Measurements from ENCODE around the gene PRSS12.

PRSS12 gene

DNA sequence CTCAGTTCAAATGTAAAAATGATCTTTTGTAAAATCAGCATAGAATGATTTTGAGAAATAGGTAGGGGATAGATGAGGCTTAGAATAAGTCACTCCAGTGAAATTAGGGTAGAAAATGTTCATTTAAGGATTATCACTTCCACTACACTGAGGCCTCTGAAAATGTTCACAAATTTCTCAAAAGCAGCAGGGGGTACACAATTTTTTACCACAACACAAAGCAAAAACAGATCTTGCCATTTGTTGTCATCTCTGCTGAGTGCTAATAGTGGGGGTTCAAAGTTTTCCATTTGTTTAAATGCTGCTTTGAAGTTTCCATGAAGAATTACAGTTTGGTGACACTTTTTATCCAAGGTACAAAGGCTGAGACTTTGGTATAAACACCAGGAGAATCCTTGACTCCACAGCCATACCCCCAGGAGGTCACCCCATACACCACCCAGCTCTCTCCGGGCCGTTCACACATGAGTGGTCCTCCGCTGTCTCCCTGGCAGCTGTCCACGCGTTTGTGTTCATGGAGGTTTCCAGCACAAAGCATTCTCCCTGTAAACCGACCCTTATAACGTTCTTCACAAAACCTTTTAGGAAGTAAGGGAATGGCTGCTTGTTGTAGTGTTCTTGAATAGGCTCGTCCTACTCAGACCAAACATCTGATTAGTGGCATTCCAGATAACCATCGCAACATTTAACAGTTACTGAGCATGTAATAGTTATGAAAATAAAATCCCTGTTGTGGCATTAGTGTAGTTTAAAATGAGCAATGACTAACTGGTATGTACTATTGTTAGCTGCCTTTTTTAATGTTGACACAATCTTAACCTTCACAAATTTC, 71.0 kb downstream of the PRSS12 start:
- H3K4me1 ChIP-seq: peaks cover 16% of the 10 kb centered on the region
- no peaks in the 10 kb centered on the region for H3K9me3 ChIP-seq
- H3K4me3 ChIP-seq (ENCODE audit: low read depth, low read length): peak overlapping the region; percentile 95
- TF ChIP-seq, protein P1, sequence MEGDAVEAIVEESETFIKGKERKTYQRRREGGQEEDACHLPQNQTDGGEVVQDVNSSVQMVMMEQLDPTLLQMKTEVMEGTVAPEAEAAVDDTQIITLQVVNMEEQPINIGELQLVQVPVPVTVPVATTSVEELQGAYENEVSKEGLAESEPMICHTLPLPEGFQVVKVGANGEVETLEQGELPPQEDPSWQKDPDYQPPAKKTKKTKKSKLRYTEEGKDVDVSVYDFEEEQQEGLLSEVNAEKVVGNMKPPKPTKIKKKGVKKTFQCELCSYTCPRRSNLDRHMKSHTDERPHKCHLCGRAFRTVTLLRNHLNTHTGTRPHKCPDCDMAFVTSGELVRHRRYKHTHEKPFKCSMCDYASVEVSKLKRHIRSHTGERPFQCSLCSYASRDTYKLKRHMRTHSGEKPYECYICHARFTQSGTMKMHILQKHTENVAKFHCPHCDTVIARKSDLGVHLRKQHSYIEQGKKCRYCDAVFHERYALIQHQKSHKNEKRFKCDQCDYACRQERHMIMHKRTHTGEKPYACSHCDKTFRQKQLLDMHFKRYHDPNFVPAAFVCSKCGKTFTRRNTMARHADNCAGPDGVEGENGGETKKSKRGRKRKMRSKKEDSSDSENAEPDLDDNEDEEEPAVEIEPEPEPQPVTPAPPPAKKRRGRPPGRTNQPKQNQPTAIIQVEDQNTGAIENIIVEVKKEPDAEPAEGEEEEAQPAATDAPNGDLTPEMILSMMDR (IDR thresholded peaks at IDR 0.05; ENCODE audit: low read depth, low read length): no peak
- peaks cover 35% of the 10 kb centered on the region for H3K36me3 ChIP-seq
- peak; percentile 79 for DNase-seq
- H3K27me3 ChIP-seq: no peaks in the 10 kb centered on the region

DNA sequence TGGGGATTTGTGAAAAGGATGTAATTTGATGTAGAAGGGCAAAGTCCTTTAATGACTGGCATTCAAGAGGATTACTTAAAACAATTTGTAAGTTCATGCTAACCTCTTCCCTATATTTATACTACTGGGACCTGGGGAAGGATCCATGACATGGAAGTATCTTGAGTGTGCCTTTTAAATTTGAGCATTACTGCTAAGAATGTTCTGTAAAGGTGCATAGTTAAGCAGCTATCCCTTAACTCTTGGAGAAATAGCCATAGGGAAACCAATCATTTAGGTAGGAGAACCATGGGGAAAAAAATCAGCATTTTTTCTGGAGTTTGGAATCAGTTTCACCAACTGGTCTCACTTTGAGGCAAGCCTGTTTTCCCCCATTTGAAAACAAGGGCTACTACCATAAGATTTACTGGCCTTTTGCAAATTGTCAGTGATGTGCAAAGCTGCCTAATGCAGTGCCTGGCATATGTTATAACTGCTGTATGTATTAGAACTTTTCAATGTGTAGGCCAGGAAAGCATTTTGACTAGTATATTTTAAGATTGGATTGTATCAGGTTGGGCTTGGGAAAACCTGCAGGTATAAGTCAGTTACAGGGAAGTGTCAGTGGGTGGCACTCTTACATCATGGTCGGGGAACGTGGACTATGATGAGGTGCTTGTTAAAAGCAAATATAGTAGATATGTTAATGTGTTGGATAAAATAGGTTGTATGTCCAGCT, 72.1 kb downstream of the PRSS12 start:
- Histone ChIP-seq H3K36me3 (peaks cover 35% of the 10 kb centered on the region), H3K9me3 (no peaks in the 10 kb centered on the region), H3K4me1 (peaks cover 16% of the 10 kb centered on the region), H3K4me3 (ENCODE audit: low read depth, low read length) (peak overlapping the region; percentile 95), H3K27me3 (no peaks in the 10 kb centered on the region)
- peak; percentile 64 for DNase-seq
- TF ChIP-seq, protein P1 (IDR thresholded peaks at IDR 0.05; ENCODE audit: low read depth, low read length): peak; percentile 85

DNA sequence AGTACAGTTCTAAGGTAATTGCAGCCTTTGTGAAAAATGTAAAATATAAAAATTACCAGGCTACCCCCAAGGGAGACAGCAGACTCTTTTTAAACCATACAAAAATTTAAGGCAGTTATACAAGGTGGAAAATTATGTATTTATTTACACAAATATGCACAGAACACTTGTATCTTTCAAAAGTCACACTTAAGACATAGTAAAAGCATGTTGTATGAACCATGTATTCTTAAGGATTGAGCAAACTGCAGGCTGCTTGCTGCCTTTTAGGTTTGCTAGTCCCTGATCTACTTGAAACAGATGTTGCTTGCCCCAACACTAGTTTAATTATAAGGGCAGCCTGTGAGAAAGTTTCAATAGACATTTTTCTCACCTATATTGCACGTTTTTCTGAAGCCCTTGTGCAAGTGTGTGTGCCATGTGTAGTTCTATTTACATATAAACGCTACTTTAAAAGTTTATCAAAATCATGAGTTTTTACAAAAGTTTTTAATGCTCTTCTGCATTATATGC, 72.8 kb downstream of the PRSS12 start:
- peaks cover 35% of the 10 kb centered on the region for H3K36me3 ChIP-seq
- H3K4me3 ChIP-seq (ENCODE audit: low read depth, low read length): peak overlapping the region; percentile 95
- no peaks in the 10 kb centered on the region for H3K9me3 ChIP-seq
- DNase-seq: no peak
- TF ChIP-seq, protein P1 (IDR thresholded peaks at IDR 0.05; ENCODE audit: low read depth, low read length): no peak
- H3K27me3 ChIP-seq: no peaks in the 10 kb centered on the region
- H3K4me1 ChIP-seq: peaks cover 16% of the 10 kb centered on the region

DNA sequence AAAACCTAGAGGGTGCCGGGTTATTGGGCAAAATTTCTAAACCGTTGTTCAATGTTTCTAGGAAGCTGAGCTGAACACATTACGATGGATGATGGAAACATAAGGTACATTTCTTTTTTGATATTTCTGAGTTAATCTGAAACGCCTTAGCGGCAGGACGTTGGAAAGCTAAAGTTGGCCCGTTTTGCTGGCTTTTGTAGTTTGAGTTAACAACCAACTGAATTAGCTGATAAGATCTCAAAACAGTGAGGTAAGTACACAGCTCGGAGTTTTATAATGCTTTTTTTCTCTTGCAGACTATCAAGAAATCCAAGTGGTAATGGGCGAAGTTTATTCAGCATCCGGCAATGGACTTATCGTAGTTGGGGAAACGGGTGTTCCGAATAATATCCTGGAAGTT, 73.5 kb downstream of the PRSS12 start:
- Histone ChIP-seq H3K27me3 (no peaks in the 10 kb centered on the region), H3K36me3 (peaks cover 35% of the 10 kb centered on the region), H3K4me1 (peaks cover 16% of the 10 kb centered on the region), H3K4me3 (ENCODE audit: low read depth, low read length) (peak overlapping the region; percentile 95), H3K9me3 (no peaks in the 10 kb centered on the region)
- no peak for DNase-seq
- TF ChIP-seq, protein P1 (IDR thresholded peaks at IDR 0.05; ENCODE audit: low read depth, low read length): no peak

DNA sequence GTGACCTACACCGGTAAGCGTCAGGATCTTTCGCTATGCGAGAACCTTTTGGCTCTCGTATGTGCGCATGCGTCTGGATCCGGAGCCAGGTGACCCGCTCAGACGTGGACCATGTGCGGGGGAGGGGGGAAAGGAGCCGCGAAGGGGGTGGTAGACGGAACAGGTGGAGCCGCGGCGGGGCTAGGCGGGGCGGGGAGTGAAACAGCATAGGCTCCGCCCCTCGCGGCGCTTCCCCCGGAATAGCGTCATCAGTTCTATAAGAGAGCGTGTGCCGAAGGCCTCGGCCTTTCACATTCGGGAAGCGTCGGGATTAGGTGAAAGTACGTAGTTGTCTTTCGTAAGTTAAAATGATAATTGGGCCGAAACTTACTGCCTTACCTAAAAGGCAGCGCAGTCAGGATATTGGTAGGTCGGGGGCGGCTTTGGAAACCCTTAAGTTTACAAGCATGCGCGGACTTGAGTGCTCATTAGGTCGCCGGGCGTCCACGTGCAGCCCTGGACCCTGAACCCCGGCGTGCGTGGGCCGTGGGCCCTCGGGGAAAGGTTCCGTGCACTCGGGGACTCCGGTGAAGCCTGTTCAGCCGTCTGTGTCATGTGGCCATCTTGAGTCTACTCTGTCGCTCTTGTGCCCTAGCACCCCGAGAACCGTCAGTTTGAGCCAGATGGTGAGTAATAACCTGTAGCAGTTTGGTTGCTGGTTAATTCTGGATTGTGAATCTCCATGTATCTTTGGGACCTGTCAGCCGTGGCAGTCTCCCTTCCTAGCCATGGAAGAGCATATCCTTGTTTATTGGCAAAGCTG, 74.1 kb downstream of the PRSS12 start:
- TF ChIP-seq, protein P1 (IDR thresholded peaks at IDR 0.05; ENCODE audit: low read depth, low read length): no peak
- H3K4me1 ChIP-seq: peaks cover 16% of the 10 kb centered on the region
- no peaks in the 10 kb centered on the region for H3K9me3 ChIP-seq
- peaks cover 35% of the 10 kb centered on the region for H3K36me3 ChIP-seq
- DNase-seq: peak; percentile 99
- H3K27me3 ChIP-seq: no peaks in the 10 kb centered on the region
- peak overlapping the region; percentile 95 for H3K4me3 ChIP-seq (ENCODE audit: low read depth, low read length)

All from BE2C (cell line).